Smooth muscle cell (in vitro differentiated cells): ENCODE measurements around the gene LSAMP. TPM values are rescaled to one million over a fixed set of nuclear protein-coding genes. Genes with fewer than 3 reads are reported as not detected.

Experiments
- DNase-seq: peaks from one replicate; lab custom pipeline; 2025; ENCODE audit not compliant: unreplicated experiment; lab: John Stamatoyannopoulos, UW
- H2AFZ ChIP-seq: fragments of 200-600 bp; sonication (generic); 2 replicates; pipeline ENCODE4 v1.6.0; 2016; ENCODE audit warnings: antibody characterized with exemption, low read depth, mild to moderate bottlenecking
- H3F3A ChIP-seq: fragments of 200-600 bp; sonication (generic); 2 replicates; pipeline ENCODE4 v1.6.0; 2017; ENCODE audit warnings: antibody characterized with exemption, low read depth
- H3K27ac ChIP-seq: fragments of 200-600 bp; sonication (generic); 2 replicates; pipeline ENCODE4 v1.5.1; 2016; ENCODE audit warnings: low read depth, mild to moderate bottlenecking
- H3K27me3 ChIP-seq: fragments of 200-600 bp; sonication (generic); 2 replicates; pipeline ENCODE4 v1.6.1; 2016; ENCODE audit warnings: low read depth, mild to moderate bottlenecking
- H3K36me3 ChIP-seq: fragments of 200-600 bp; sonication (generic); 2 replicates; pipeline ENCODE4 v1.5.1; 2016; ENCODE audit warnings: low read depth
- H3K4me1 ChIP-seq: fragments of 200-600 bp; sonication (generic); 2 replicates; pipeline ENCODE4 v1.5.1; 2016; ENCODE audit warnings: low read depth
- H3K4me2 ChIP-seq: fragments of 200-600 bp; sonication (generic); 2 replicates; pipeline ENCODE4 v1.6.0; 2016; ENCODE audit warnings: mild to moderate bottlenecking
- H3K4me3 ChIP-seq: fragments of 200-600 bp; sonication (generic); 2 replicates; pipeline ENCODE4 v1.5.1; 2016; ENCODE audit warnings: mild to moderate bottlenecking
- H3K79me2 ChIP-seq: fragments of 200-600 bp; sonication (generic); 2 replicates; pipeline ENCODE4 v1.6.0; 2016; ENCODE audit warnings: low read depth, mild to moderate bottlenecking
- H3K9ac ChIP-seq: fragments of 200-600 bp; sonication (generic); 2 replicates; pipeline ENCODE4 v1.6.0; 2016; ENCODE audit warnings: low read depth
- H3K9me3 ChIP-seq: fragments of 200-600 bp; sonication (generic); replicated peaks from 2 replicates; pipeline ENCODE4 v1.5.1; 2016; ENCODE audit warnings: low read depth
- H4K20me1 ChIP-seq: fragments of 200-600 bp; sonication (generic); 2 replicates; pipeline ENCODE4 v1.6.0; 2016; ENCODE audit warnings: low read depth
- CTCF ChIP-seq: fragments of 200-600 bp; sonication (generic); IDR thresholded peaks from 2 replicates; pipeline ENCODE4 v1.5.1; 2017; ENCODE audit warnings: borderline replicate concordance, mild to moderate bottlenecking, antibody characterized with exemption; ENCODE audit not compliant: insufficient read depth, poor library complexity, severe bottlenecking
- WGBS: methylation state at CpG from one replicate; pipeline ENCODE4 v1.1.7; 2016; ENCODE audit warnings: low lambda C conversion rate; 5-methylcytosine and 5-hydroxymethylcytosine counted together
- polyA plus RNA-seq: library from polyadenylated mRNA; unstranded; fragments of >200 nt; fragmentation: Nextera tagmentation; extraction: Ambion mirVana; gene quantifications from 2 replicates; pipeline ENCODE4 v1.2.1, GENCODE V29; 2016
- total RNA-seq: library from RNA; depleted of rRNA; stranded (reverse); fragments of >200 nt; gene quantifications from 2 replicates; pipeline ENCODE4 v1.2.3, GENCODE V29; 2014

Gene LSAMP
- total and polyA plus RNA-seq, 2 experiments from 2014 or later, result 11.2 to 13.6 TPM

- Histone ChIP-seq H3K27me3 (no peaks in the 10 kb centered on the region), H3K36me3 (no peaks in the 10 kb centered on the region), H3K79me2 (no peaks in the 10 kb centered on the region), H3K4me3 (no peak overlapping the region), H3K4me2 (no peak overlapping the region), H3K9ac (no peak overlapping the region), H3K4me1 (no peaks in the 10 kb centered on the region), H3F3A (no peaks in the 10 kb centered on the region), H3K9me3 (no peaks in the 10 kb centered on the region), H3K27ac (no peak overlapping the region), H2AFZ (no peak overlapping the region), H4K20me1 (no peaks in the 10 kb centered on the region)
- WGBS, result 24% methylated on average over 8 of the region's 8 CpGs
- DNase-seq, result peak; percentile 49
- TF ChIP-seq CTCF, result peak; percentile 95
Observed at GRCh38 chr3:115814778-115815380, 630.4 kb downstream of the LSAMP start.

DNA sequence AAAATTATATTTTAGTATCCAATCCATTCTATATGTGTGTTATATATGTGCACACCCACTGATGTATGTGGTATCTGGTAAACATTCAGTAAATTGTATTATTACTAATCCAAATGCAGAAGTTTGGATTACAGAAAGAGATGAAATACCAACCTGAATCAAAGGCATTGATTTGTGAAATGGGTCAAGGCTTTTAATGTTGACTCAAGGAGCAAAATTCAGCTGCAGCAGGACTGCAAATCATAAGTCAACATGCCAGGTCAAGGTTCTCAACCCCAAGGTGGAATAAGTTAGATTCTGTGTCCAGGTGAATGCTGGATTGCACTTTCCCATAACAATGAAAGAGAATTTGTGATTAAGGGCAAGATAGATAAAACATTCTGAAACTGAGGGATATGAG lies 631.3 kb downstream of the LSAMP start:
- Histone ChIP-seq H3K27ac (no peak overlapping the region), H3K9me3 (no peaks in the 10 kb centered on the region), H2AFZ (no peak overlapping the region), H3K36me3 (no peaks in the 10 kb centered on the region), H4K20me1 (no peaks in the 10 kb centered on the region), H3K4me3 (no peak overlapping the region), H3K27me3 (no peaks in the 10 kb centered on the region), H3K79me2 (no peaks in the 10 kb centered on the region), H3K4me1 (no peaks in the 10 kb centered on the region), H3K4me2 (no peak overlapping the region), H3F3A (no peaks in the 10 kb centered on the region), H3K9ac (no peak overlapping the region)
- TF ChIP-seq CTCF, result no peak
- no peak for DNase-seq

- WGBS, result 84% methylated on average over 2 of the region's 2 CpGs
- H3F3A ChIP-seq, result no peaks in the 10 kb centered on the region
- peaks cover 7% of the 10 kb centered on the region for H3K4me1 ChIP-seq
- H3K9me3 ChIP-seq, result no peaks in the 10 kb centered on the region
- no peaks in the 10 kb centered on the region for H3K79me2 ChIP-seq
- no peaks in the 10 kb centered on the region for H4K20me1 ChIP-seq
- H3K9ac ChIP-seq, result no peak overlapping the region
- no peaks in the 10 kb centered on the region for H3K36me3 ChIP-seq
- no peak for TF ChIP-seq CTCF
- no peaks in the 10 kb centered on the region for H3K27me3 ChIP-seq
- DNase-seq, result no peak
- no peak overlapping the region for H3K27ac ChIP-seq
- H3K4me2 ChIP-seq, result no peak overlapping the region
- H3K4me3 ChIP-seq, result no peak overlapping the region
- H2AFZ ChIP-seq, result no peak overlapping the region
Observed at GRCh38 chr3:115808816-115809215, 636.5 kb downstream of the LSAMP start.

DNA sequence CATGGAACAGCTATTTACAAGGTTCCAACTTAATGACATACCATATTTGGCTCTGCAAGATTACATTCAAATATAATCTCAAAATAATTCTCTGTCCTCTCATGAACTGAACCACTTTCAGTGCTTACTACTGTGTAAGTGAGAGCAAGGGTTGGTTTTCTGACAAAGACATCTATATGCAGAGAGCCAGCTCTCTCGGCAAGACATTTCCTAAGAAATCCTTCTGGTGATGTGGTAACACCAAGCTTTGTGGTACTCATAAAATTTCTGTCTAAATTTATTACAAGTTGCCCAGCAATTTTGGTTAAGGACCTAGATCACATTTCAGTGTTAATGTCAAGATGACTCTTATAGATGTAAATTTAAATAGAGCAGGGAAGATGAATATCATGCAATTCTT lies 637.0 kb downstream of the LSAMP start:
- H3K27ac ChIP-seq, result no peak overlapping the region
- no peaks in the 10 kb centered on the region for H4K20me1 ChIP-seq
- no peaks in the 10 kb centered on the region for H3F3A ChIP-seq
- no peaks in the 10 kb centered on the region for H3K36me3 ChIP-seq
- no peak overlapping the region for H2AFZ ChIP-seq
- H3K9ac ChIP-seq, result no peak overlapping the region
- no peak for DNase-seq
- H3K27me3 ChIP-seq, result no peaks in the 10 kb centered on the region
- no peak overlapping the region for H3K4me3 ChIP-seq
- TF ChIP-seq CTCF, result no peak
- WGBS, result 39% methylated on average over 1 of the region's 1 CpG
- H3K79me2 ChIP-seq, result no peaks in the 10 kb centered on the region
- no peak overlapping the region for H3K4me2 ChIP-seq
- no peaks in the 10 kb centered on the region for H3K9me3 ChIP-seq
- peaks cover 7% of the 10 kb centered on the region for H3K4me1 ChIP-seq
